Measurements from ENCODE around the gene ZMYM2. TPM values are rescaled to one million over a fixed set of nuclear protein-coding genes. Genes with fewer than 3 reads are reported as not detected.

The ZMYM2 gene
- total and polyA plus RNA-seq, 2 donors (not counting 3 experiments of a cell fraction or from before 2014, with no cell fraction given): 14.7 to 75.3 TPM

GRCh38 chr13:20127562-20128458 is 169.3 kb downstream of the ZMYM2 start:
- peak overlapping the region; percentile 84 for H3K4me2 ChIP-seq (ENCODE audit: insufficient read depth, low read length)
- H3K27me3 ChIP-seq (ENCODE audit: control insufficient read depth in 2 of 2, insufficient read depth in 2 of 2, low read length in 2 of 2): peaks cover 24 to 31% of the 10 kb centered on the region in 2 experiments
- POLR2A ChIA-PET: interaction anchor here (1.5 kb wide), 1 partner anchor 9 kb away, joined by 5 read pairs; no protein-coding TSS in a partner anchor
- no peaks in the 10 kb centered on the region for H4K20me1 ChIP-seq (replicated peaks; ENCODE audit: control insufficient read depth, extremely low read depth, insufficient read depth, low read length)
- H3K9me1 ChIP-seq (replicated peaks; ENCODE audit: control insufficient read depth, extremely low read depth, insufficient read depth, low read length): no peaks in the 10 kb centered on the region
- H3K79me2 ChIP-seq (ENCODE audit: control insufficient read depth, insufficient read depth, low read length): no peaks in the 10 kb centered on the region
- no peaks in the 10 kb centered on the region for H3K36me3 ChIP-seq (ENCODE audit: control insufficient read depth in 2 of 2, extremely low read depth in 1 of 2, insufficient read depth in 2 of 2, low read length in 2 of 2)
- peaks cover 4% of the 10 kb centered on the region for H3K4me1 ChIP-seq (ENCODE audit: control insufficient read depth, extremely low read depth, insufficient read depth, low read length)
- intact Hi-C loops (cut with micrococcal nuclease): loop anchor here (1.0 kb wide), 1 partner anchor 9 kb away; no protein-coding TSS in a partner anchor
- BruUV-seq (replicated peaks): no TSS peak
- FAIRE-seq (peak; percentile 77), DNase-seq (ENCODE audit: low read depth, low spot score) (peak; percentile 38)
- H3K27ac ChIP-seq (ENCODE audit: insufficient read depth, low read depth, low read length): no peak overlapping the region
- dilution Hi-C loops (cut with MboI; ENCODE audit: extremely low pct_ligation_motif_present, low sequenced_read_pairs): no loop called here
- H3K9me3 ChIP-seq (replicated peaks; ENCODE audit: control insufficient read depth, insufficient read depth, low read length): no peaks in the 10 kb centered on the region
- peak overlapping the region; percentile 46 for H3K9ac ChIP-seq (replicated peaks; ENCODE audit: extremely low read depth, insufficient read depth, low read length)
- peak overlapping the region; percentile 5 to 40 (median 19) for H3K4me3 ChIP-seq (replicated peaks in 1 of 3; ENCODE audit: insufficient read depth in 1 of 3, low read depth in 1 of 3, low read length in 3 of 3)
- H2AFZ ChIP-seq (ENCODE audit: low read depth, low read length): peak overlapping the region; percentile 81
- CTCF ChIA-PET: interaction anchor here (1.0 to 1.9 kb wide), 12 partner anchors 9 to 798 kb away, joined by 3 to 14 read pairs (median 3); partner anchors contain the start of gene GJA3
- TF ChIP-seq CTCF (IDR thresholded peaks at IDR 0.05; ENCODE audit: extremely low read depth in 1 of 2, insufficient read depth in 1 of 2, low read depth in 1 of 2, low read length in 2 of 2) (peak; percentile 20 to 56), POLR2A (IDR thresholded peaks at IDR 0.05; ENCODE audit: low read depth, low read length) (no peak), EZH2 (IDR thresholded peaks at IDR 0.05; ENCODE audit: borderline replicate concordance, low read depth, low read length, severe bottlenecking) (peak; percentile 73)
